ENCODE data around the gene CTXN1.

Gene CTXN1

DNA sequence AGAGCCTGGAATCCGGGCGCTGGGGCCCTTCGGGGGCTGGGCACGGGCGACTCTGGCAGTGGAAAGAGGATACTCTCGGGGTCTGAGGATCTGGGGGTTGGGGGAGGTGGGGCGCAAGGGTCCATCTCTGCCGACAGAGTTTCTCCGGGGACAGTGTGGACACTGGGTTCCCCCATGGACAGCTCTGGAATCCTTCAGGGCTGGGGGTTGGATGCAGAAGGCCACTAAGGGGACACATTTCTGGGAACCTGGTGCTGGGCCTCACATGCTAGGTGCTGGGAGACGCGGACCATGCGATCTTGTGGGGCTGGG, 9.0 kb downstream of the CTXN1 start:
- H2AFZ ChIP-seq (ENCODE audit: low read depth, low read length) = peak overlapping the region; percentile 44; the same call in 1 of the 2 replicates

DNA sequence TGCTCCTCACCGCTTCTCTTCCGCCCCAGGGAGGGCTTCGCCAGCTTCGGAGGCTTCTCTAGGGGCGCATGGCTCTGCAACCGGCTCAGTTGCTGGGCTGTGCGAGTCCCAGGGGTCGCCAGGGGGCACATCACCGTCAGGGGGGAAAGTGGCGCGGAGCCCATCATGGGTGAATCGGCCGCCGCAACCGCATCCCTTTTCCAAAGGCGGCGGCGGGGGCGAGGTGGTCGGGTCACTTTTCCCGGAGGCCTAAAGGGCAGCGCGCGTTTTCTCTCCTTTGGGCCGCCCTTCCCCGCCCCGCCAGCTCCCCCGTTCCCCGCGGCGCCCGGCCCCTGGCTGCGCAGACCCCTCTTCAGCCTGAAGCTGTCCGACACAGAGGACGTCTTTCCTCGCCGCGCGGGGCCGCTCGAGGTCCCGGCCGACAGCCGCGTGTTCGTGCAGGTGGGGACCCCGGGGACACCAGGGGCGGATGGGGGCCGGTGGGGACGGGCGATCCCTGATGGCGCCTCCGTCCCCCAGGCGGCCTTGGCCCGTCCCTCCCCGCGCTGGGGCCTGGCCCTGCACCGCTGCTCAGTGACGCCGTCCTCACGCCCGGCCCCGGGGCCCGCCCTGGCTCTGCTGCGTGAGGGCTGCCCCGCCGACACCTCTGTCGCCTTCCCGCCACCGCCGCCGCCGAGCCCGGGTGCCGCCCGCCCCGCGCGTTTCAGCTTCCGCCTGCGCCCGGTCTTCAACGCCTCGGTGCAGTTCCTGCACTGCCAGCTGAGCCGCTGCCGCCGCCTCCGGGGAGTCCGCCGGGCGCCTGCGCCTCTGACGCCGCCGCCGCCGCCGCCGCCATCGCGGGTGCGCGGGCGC, 9.6 kb downstream of the CTXN1 start:
- Histone ChIP-seq H2AFZ (ENCODE audit: low read depth, low read length) (peak overlapping the region; percentile 44), H3K27me3 (ENCODE audit: low read depth, low read length) (no peaks in the 10 kb centered on the region), H3K9ac (ENCODE audit: low read length) (peak overlapping the region; percentile 67), H3K4me3 (ENCODE audit: low read length) (peak overlapping the region; percentile 77), H3K79me2 (ENCODE audit: low read length) (no peaks in the 10 kb centered on the region), H3K9me3 (ENCODE audit: insufficient read depth, low read length) (no peaks in the 10 kb centered on the region), H3K4me2 (ENCODE audit: low read length) (peak overlapping the region; percentile 81), H3K4me1 (ENCODE audit: low read length) (peaks cover 10% of the 10 kb centered on the region), H3K36me3 (replicated peaks; ENCODE audit: low read depth, low read length) (peaks cover 12% of the 10 kb centered on the region), H3K27ac (ENCODE audit: low read length) (no peak overlapping the region), H4K20me1 (ENCODE audit: insufficient read depth, low read length) (peaks cover 3% of the 10 kb centered on the region; the same call in 1 of the 2 replicates)
- no peak for TF ChIP-seq EZH2phosphoT487 (IDR thresholded peaks at IDR 0.05; ENCODE audit: low read depth)
- TF ChIP-seq, protein P1, sequence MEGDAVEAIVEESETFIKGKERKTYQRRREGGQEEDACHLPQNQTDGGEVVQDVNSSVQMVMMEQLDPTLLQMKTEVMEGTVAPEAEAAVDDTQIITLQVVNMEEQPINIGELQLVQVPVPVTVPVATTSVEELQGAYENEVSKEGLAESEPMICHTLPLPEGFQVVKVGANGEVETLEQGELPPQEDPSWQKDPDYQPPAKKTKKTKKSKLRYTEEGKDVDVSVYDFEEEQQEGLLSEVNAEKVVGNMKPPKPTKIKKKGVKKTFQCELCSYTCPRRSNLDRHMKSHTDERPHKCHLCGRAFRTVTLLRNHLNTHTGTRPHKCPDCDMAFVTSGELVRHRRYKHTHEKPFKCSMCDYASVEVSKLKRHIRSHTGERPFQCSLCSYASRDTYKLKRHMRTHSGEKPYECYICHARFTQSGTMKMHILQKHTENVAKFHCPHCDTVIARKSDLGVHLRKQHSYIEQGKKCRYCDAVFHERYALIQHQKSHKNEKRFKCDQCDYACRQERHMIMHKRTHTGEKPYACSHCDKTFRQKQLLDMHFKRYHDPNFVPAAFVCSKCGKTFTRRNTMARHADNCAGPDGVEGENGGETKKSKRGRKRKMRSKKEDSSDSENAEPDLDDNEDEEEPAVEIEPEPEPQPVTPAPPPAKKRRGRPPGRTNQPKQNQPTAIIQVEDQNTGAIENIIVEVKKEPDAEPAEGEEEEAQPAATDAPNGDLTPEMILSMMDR (IDR thresholded peaks at IDR 0.05; ENCODE audit: low read depth, low read length) = peak; percentile 23

More for the DNA sequence above, 9.0 kb downstream of the CTXN1 start:
- peak overlapping the region; percentile 67 for H3K9ac ChIP-seq (ENCODE audit: low read length)
- no peaks in the 10 kb centered on the region for H3K9me3 ChIP-seq (ENCODE audit: insufficient read depth, low read length)
- H3K4me2 ChIP-seq (ENCODE audit: low read length) = peak overlapping the region; percentile 81
- H3K36me3 ChIP-seq (replicated peaks; ENCODE audit: low read depth, low read length) = peaks cover 6% of the 10 kb centered on the region
- no peak for TF ChIP-seq EZH2phosphoT487 (IDR thresholded peaks at IDR 0.05; ENCODE audit: low read depth)
- TF ChIP-seq, protein P1 (IDR thresholded peaks at IDR 0.05; ENCODE audit: low read depth, low read length) = no peak
- no peak overlapping the region for H3K27ac ChIP-seq (ENCODE audit: low read length)
- no peaks in the 10 kb centered on the region for H3K27me3 ChIP-seq (ENCODE audit: low read depth, low read length)
- peak overlapping the region; percentile 77 for H3K4me3 ChIP-seq (ENCODE audit: low read length)
- peaks cover 14% of the 10 kb centered on the region for H3K4me1 ChIP-seq (ENCODE audit: low read length)
- peaks cover 7% of the 10 kb centered on the region; the same call in 1 of the 2 replicates for H4K20me1 ChIP-seq (ENCODE audit: insufficient read depth, low read length)
- H3K79me2 ChIP-seq (ENCODE audit: low read length) = no peaks in the 10 kb centered on the region

GRCh38 chr19:7915250-7916102, 10.5 kb downstream of the CTXN1 start:
- Histone ChIP-seq H3K4me2 (ENCODE audit: low read length) (peak overlapping the region; percentile 81), H3K9me3 (ENCODE audit: insufficient read depth, low read length) (no peaks in the 10 kb centered on the region), H3K79me2 (ENCODE audit: low read length) (no peaks in the 10 kb centered on the region), H3K4me3 (ENCODE audit: low read length) (peak overlapping the region; percentile 77), H2AFZ (ENCODE audit: low read depth, low read length) (no peak overlapping the region), H3K36me3 (replicated peaks; ENCODE audit: low read depth, low read length) (peaks cover 19% of the 10 kb centered on the region), H3K27ac (ENCODE audit: low read length) (no peak overlapping the region), H3K9ac (ENCODE audit: low read length) (peak overlapping the region; percentile 67), H3K27me3 (ENCODE audit: low read depth, low read length) (no peaks in the 10 kb centered on the region), H3K4me1 (ENCODE audit: low read length) (peaks cover 9% of the 10 kb centered on the region; the same call in 1 of the 2 replicates), H4K20me1 (ENCODE audit: insufficient read depth, low read length) (no peaks in the 10 kb centered on the region; the same call in 1 of the 2 replicates)
- TF ChIP-seq, protein P1 (IDR thresholded peaks at IDR 0.05; ENCODE audit: low read depth, low read length) = no peak
- TF ChIP-seq EZH2phosphoT487 (IDR thresholded peaks at IDR 0.05; ENCODE audit: low read depth) = no peak

All from OCI-LY3 (cell line).